Measurements from ENCODE around the gene VSIG2.

Gene VSIG2, protein sequence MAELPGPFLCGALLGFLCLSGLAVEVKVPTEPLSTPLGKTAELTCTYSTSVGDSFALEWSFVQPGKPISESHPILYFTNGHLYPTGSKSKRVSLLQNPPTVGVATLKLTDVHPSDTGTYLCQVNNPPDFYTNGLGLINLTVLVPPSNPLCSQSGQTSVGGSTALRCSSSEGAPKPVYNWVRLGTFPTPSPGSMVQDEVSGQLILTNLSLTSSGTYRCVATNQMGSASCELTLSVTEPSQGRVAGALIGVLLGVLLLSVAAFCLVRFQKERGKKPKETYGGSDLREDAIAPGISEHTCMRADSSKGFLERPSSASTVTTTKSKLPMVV

DNA sequence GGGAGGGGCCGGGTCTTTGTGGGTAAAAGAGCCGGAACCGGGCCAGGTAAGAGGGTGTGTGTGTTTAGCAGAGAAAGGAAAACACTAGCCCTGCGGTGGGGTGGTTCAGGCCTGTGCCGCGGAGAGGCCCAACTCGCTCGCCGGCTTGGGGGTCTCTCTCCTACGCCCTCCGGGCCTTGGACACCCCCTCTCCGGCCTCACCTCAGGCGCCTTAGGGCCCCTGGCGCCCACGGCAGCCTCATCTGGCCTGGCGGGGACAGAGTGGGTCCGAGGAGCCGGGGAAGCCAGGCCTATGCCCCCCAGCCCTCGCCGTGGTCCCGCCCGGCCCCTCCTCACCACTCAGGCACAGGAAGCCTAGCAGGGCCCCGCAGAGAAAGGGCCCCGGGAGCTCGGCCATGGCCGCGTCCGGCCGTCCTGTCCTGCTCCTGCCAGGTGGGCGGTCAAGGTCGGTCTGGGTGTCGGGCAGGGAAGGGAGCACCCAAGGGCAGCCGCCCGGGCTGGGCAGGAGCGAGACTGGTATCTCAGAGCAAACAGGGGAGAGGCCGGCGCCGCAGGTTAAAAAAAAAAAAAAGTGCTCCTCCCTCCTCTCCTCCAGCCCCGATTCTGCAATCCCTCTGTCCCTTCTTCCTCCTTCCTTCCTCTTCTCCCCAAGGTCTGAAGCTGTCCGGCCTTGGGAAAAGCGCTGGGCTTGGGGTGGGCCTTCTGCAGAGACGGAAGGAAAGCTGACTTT, at the start of gene VSIG2:
Gene VSIG2, minus strand, starts transcription at position 515 of the 730 bp plus-strand sequence. Its CDS starts 118 bp downstream, at position 397.
- Histone ChIP-seq H3K4me3 (ENCODE audit: low read depth, low read length) (peak within 1 kb of the TSS; percentile 46), H3K27ac (ENCODE audit: low read depth, low read length) (no peak within 1 kb of the TSS), H3K36me3 (ENCODE audit: control insufficient read depth, insufficient read depth, low read length) (no peaks in the 10 kb centered on the region), H3K27me3 (ENCODE audit: control insufficient read depth, insufficient read depth, low read length) (peaks cover 99% of the 10 kb centered on the region), H3K4me1 (ENCODE audit: control insufficient read depth, insufficient read depth, low read length) (peaks cover 35% of the 10 kb centered on the region), H3K9ac (ENCODE audit: low read length) (no peak within 1 kb of the TSS), H3K9me3 (ENCODE audit: control insufficient read depth, insufficient read depth, low read depth, low read length) (no peaks in the 10 kb centered on the region)

DNA sequence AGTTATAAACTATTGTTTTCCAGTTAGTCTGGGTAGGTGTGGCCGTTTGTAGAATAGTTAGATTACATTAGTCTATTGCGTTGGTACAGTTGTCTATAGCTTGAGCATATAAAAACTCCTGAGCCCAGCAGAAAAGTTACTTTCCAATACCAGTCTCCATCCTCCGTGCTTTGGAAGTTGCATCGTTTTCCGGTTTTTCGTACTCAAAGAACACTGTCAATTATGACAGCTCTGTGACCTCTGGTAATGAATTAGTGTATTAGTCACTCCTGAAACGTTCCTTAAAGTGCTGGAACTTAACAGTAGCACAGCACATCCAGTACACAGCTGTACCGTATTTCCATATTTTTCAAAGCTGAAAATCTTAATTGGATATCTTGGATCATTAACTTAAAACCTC, 49.0 kb upstream of the VSIG2 start:
- no peaks in the 10 kb centered on the region for H3K9me3 ChIP-seq (ENCODE audit: control insufficient read depth, insufficient read depth, low read depth, low read length)
- peak overlapping the region; percentile 96 for H3K9ac ChIP-seq (ENCODE audit: low read length)
- peak overlapping the region; percentile 96 for H3K27ac ChIP-seq (ENCODE audit: low read depth, low read length)
- H3K36me3 ChIP-seq (ENCODE audit: control insufficient read depth, insufficient read depth, low read length), result no peaks in the 10 kb centered on the region
- peaks cover 14% of the 10 kb centered on the region; the same call in 1 of the 2 replicates for H3K4me1 ChIP-seq (ENCODE audit: control insufficient read depth, insufficient read depth, low read length)
- peak overlapping the region; percentile 86 for H3K4me3 ChIP-seq (ENCODE audit: low read depth, low read length)
- no peaks in the 10 kb centered on the region for H3K27me3 ChIP-seq (ENCODE audit: control insufficient read depth, insufficient read depth, low read length)

DNA sequence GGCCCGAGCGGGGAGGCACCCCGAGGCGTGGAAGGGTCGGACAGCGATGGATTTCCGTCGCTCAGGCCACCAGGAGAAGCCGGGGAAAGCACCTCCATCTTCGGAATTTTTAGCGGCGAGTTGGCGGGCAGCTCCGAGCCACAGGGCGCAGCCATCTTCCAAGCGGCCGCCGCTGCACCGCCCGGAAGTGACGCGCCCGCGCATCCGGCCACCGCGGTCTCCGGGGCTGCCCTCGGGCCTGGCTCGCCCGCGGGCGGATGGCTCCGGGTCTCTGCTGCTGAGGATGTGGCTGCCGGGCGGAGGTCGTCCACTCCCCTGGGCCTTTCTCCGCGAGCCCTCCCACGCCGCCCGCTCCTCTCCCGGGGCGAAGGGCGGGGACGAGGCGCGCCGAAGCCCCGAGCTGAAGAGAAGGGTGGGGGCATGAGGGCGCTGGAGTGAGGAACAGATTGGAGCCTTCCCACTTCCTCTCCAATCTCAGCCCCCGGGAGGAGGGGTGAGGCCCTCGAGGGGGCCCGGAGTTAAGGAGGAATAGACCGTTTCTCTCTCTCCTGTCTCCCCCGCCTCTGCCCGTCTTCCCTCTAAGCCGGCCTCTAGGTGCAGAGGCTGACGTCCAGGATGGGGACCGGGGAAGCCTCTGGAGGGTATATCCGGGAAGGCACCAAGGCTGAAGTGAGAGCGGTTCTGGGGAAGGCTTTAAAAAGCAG, 48.3 kb upstream of the VSIG2 start, which contains the start of gene MSANTD2:
Gene MSANTD2, minus strand, starts transcription at position 181 of the 704 bp plus-strand sequence. Its CDS starts 26 bp downstream, at position 155.
- Histone ChIP-seq H3K9me3 (ENCODE audit: control insufficient read depth, insufficient read depth, low read depth, low read length) (no peaks in the 10 kb centered on the region), H3K27ac (ENCODE audit: low read depth, low read length) (peak within 1 kb of the TSS; percentile 96), H3K27me3 (ENCODE audit: control insufficient read depth, insufficient read depth, low read length) (no peaks in the 10 kb centered on the region), H3K9ac (ENCODE audit: low read length) (peak within 1 kb of the TSS; percentile 96), H3K4me1 (ENCODE audit: control insufficient read depth, insufficient read depth, low read length) (peaks cover 14% of the 10 kb centered on the region; the same call in 1 of the 2 replicates), H3K36me3 (ENCODE audit: control insufficient read depth, insufficient read depth, low read length) (no peaks in the 10 kb centered on the region), H3K4me3 (ENCODE audit: low read depth, low read length) (peak within 1 kb of the TSS; percentile 86)

DNA sequence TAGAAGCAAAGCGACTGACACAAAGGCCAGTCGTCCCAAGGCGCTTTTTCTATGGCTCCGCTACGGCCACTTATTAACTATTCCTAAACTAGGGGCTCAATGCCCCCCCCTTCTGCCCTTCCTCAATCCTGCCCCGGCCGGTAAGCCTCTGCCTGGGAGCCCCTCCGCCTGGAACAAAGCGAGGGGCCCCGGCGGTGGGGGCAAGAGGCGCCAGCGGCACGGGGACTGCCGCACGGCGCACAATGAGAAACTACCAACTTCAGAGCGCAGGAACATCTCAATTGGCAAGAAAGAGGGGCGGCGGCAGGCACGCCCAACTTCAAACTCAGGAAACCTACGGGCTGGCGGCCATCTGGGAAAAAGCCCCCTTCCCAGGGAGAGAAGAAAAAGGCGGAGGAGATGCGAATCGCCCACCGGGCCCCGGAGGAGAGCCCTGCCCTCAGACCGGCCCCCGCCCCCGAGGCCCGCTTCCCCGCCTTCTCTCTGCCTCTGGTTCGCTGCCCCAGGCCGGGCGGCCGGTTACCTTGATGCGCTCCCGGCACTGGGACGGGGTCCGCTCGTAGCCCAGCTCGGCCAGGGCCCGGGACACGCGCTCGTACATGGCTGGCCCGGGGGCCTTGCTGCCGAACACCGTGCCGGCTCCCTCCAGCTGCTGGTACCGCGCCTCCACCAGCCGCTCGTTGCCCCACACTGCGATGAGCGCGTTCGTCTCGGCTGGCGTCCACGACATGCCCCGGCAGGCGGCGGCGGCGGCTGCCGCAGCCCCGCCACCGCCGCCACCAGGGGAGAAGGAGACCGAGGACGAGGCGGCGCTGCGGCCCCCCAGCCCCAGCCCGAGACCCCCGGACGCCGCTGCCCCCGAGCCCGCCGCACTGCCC, 47.5 kb upstream of the VSIG2 start:
- H3K27ac ChIP-seq (ENCODE audit: low read depth, low read length), result peak overlapping the region; percentile 96
- H3K4me1 ChIP-seq (ENCODE audit: control insufficient read depth, insufficient read depth, low read length), result peaks cover 14% of the 10 kb centered on the region; the same call in 1 of the 2 replicates

DNA sequence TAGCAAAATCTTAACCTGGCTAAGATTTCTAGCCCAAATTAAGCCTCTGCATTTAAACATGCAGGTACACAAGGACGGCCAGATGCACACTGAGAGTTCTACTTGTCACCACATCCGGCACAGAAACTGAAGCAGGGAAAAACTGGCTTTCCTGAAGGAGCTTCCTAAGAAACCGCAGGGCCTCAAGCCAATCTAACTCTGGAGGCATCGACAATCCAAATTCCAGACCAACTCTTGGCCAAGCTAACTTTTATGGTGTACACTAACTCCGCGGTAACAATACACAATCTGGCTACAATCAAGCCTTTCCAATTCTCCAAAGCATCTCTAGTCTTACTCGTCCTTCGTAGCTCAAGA, 46.9 kb upstream of the VSIG2 start:
- peak overlapping the region; percentile 86 for H3K4me3 ChIP-seq (ENCODE audit: low read depth, low read length)
- peak overlapping the region; percentile 96; the same call in 1 of the 2 replicates for H3K27ac ChIP-seq (ENCODE audit: low read depth, low read length)
- no peaks in the 10 kb centered on the region for H3K36me3 ChIP-seq (ENCODE audit: control insufficient read depth, insufficient read depth, low read length)
- peak overlapping the region; percentile 96 for H3K9ac ChIP-seq (ENCODE audit: low read length)
- H3K4me1 ChIP-seq (ENCODE audit: control insufficient read depth, insufficient read depth, low read length), result peaks cover 14% of the 10 kb centered on the region; the same call in 1 of the 2 replicates
- H3K27me3 ChIP-seq (ENCODE audit: control insufficient read depth, insufficient read depth, low read length), result no peaks in the 10 kb centered on the region
- H3K9me3 ChIP-seq (ENCODE audit: control insufficient read depth, insufficient read depth, low read depth, low read length), result no peaks in the 10 kb centered on the region

More for the DNA sequence above, 47.5 kb upstream of the VSIG2 start:
- no peaks in the 10 kb centered on the region for H3K27me3 ChIP-seq (ENCODE audit: control insufficient read depth, insufficient read depth, low read length)
- no peaks in the 10 kb centered on the region for H3K36me3 ChIP-seq (ENCODE audit: control insufficient read depth, insufficient read depth, low read length)
- H3K4me3 ChIP-seq (ENCODE audit: low read depth, low read length), result peak overlapping the region; percentile 86
- H3K9me3 ChIP-seq (ENCODE audit: control insufficient read depth, insufficient read depth, low read depth, low read length), result no peaks in the 10 kb centered on the region
- H3K9ac ChIP-seq (ENCODE audit: low read length), result peak overlapping the region; percentile 96

DNA sequence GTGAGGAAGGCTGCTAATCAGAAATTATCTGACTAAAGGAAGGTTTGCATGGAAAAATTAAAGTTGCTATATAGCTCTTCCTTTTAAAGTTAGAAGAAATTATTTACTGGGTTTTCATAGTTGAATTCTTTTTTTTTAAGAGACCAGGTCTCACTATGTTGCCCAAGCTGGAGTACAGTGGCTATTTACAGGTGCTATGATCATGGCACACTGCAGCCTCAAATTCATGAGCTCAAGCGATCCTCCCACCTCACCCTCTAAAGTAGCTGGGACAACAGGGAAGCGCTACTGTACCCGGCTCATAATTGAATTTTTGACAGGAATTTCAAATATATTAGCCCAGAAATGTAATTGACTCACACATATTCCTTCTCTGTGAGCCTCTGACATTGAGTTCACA, 44.3 kb upstream of the VSIG2 start:
- Histone ChIP-seq H3K27ac (ENCODE audit: low read depth, low read length) (no peak overlapping the region), H3K4me3 (ENCODE audit: low read depth, low read length) (no peak overlapping the region), H3K27me3 (ENCODE audit: control insufficient read depth, insufficient read depth, low read length) (no peaks in the 10 kb centered on the region), H3K4me1 (ENCODE audit: control insufficient read depth, insufficient read depth, low read length) (peaks cover 30% of the 10 kb centered on the region), H3K9ac (ENCODE audit: low read length) (no peak overlapping the region), H3K36me3 (ENCODE audit: control insufficient read depth, insufficient read depth, low read length) (no peaks in the 10 kb centered on the region), H3K9me3 (ENCODE audit: control insufficient read depth, insufficient read depth, low read depth, low read length) (no peaks in the 10 kb centered on the region)

DNA sequence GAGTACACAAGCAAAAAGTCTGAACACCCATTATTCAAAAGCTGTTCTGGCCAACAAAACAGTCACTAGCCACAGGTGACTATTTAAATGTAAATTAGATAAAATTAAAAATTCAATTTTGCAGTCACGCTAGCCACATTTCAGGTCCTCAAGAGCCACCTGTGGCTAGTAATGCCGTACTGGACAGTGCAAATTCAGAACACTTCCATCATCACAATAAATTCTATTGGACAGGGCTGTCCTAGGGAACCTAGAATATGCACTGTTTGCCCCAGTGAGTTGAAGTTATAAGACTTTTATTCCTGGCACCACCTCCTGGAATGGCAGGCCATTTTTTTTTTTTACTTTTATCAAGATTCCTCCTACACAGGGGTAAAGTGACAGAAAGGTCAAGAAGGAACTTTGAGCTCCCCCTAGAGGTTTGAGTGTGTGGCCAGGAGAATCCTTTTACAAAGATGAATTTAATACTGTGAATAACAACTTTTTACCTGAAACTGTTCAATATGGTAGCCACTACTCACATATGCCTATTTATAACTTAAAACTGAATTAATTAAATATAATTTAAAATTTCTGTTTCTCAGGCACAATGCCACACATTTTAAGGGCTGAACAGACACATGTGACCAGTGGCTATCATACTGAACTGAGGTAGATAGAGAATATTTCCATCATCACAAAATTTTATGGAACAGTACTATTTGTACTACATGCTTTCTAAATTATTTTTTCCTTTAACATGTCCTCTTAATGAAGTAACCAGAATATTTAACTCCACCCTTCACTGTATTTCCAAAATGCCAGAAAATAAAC, 41.6 kb upstream of the VSIG2 start:
- H3K9ac ChIP-seq (ENCODE audit: low read length), result no peak overlapping the region
- no peak overlapping the region for H3K27ac ChIP-seq (ENCODE audit: low read depth, low read length)
- H3K9me3 ChIP-seq (ENCODE audit: control insufficient read depth, insufficient read depth, low read depth, low read length), result no peaks in the 10 kb centered on the region
- H3K36me3 ChIP-seq (ENCODE audit: control insufficient read depth, insufficient read depth, low read length), result no peaks in the 10 kb centered on the region
- no peaks in the 10 kb centered on the region for H3K27me3 ChIP-seq (ENCODE audit: control insufficient read depth, insufficient read depth, low read length)
- H3K4me3 ChIP-seq (ENCODE audit: low read depth, low read length), result no peak overlapping the region
- H3K4me1 ChIP-seq (ENCODE audit: control insufficient read depth, insufficient read depth, low read length), result peaks cover 26% of the 10 kb centered on the region

DNA sequence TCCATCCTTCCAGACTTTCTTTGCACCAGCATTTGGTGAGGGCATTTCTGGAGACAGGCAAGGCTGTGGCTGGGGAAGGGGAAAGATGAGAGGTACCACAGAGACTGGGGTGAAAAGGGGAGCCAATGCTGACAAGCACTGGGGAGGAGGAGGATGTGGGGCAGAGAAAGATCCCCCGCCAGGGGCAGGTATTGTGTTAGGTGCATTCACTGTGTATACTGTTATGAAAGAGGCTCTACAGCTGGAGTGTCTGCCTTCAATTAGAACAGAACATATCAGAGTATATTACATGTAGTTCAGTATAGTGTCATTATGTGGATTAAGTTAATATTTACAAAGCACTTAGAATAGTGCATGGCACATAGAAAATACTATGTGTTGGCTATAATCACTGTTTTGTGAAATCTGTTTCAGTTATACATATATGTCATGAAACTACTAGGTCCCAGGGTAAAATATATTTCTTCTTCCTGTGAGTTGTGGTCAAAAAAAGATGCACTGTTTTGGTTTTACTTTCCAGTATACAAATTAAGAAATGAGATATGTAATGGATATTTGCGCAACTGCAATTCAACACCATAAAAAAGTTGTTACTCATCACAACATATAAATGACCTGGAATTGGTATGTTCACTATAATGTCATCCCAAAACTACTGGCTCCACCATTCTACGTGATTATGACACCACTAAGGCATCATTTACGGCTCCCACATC, 39.7 kb upstream of the VSIG2 start:
- no peak overlapping the region for H3K27ac ChIP-seq (ENCODE audit: low read depth, low read length)
- no peaks in the 10 kb centered on the region for H3K9me3 ChIP-seq (ENCODE audit: control insufficient read depth, insufficient read depth, low read depth, low read length)
- no peak overlapping the region for H3K4me3 ChIP-seq (ENCODE audit: low read depth, low read length)

DNA sequence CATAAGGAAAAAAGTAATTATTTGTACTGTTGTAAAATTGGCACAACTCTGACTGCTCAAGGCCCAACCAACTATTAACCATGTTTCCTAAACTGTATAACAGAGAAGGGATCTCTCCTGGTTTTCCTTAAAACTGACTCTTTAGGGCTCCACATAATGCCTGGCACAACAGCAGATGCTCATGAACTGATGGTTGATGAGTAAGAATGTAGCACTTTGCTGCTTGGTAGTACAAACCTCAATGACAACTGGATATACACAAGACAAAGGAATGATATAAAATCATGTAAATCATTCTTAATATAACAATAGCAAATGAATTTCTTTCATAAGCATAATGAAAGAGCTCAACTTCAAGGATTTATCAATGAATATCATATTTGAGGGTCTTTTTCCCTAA, 36.5 kb upstream of the VSIG2 start:
- Histone ChIP-seq H3K4me3 (ENCODE audit: low read depth, low read length) (no peak overlapping the region), H3K4me1 (ENCODE audit: control insufficient read depth, insufficient read depth, low read length) (peaks cover 15% of the 10 kb centered on the region), H3K9me3 (ENCODE audit: control insufficient read depth, insufficient read depth, low read depth, low read length) (no peaks in the 10 kb centered on the region), H3K36me3 (ENCODE audit: control insufficient read depth, insufficient read depth, low read length) (no peaks in the 10 kb centered on the region), H3K27me3 (ENCODE audit: control insufficient read depth, insufficient read depth, low read length) (no peaks in the 10 kb centered on the region), H3K27ac (ENCODE audit: low read depth, low read length) (no peak overlapping the region), H3K9ac (ENCODE audit: low read length) (no peak overlapping the region)

More for the DNA sequence above, 39.7 kb upstream of the VSIG2 start:
- Histone ChIP-seq H3K9ac (ENCODE audit: low read length) (no peak overlapping the region), H3K4me1 (ENCODE audit: control insufficient read depth, insufficient read depth, low read length) (peaks cover 16% of the 10 kb centered on the region), H3K36me3 (ENCODE audit: control insufficient read depth, insufficient read depth, low read length) (no peaks in the 10 kb centered on the region), H3K27me3 (ENCODE audit: control insufficient read depth, insufficient read depth, low read length) (no peaks in the 10 kb centered on the region)
